GM20431 (cell line): ENCODE data around the gene DST.
"Not testable (repeated sequence)": the region's sequence is repeated elsewhere in the genome, so short reads cannot be mapped to it uniquely, and the experiment has no call there.

ENCODE experiments used
- in situ Hi-C: fragments of 300-500 bp; cut with MseI, MboI; formaldehyde crosslinking; loops from one replicate; pipeline ENCODE4 v1.15.0; 2020; ENCODE audit warnings: low sequenced_read_pairs; ENCODE audit not compliant: unreplicated experiment

DST gene

GRCh38 chr6:56499095-56499494 is 143.6 kb downstream of the DST start:
- in situ Hi-C loops, result no loop called here

- in situ Hi-C loops, result no loop called here
Observed at GRCh38 chr6:56497691-56498090, 145.0 kb downstream of the DST start.

- in situ Hi-C loops, result no loop called here
Observed at GRCh38 chr6:56497240-56497639, 145.4 kb downstream of the DST start.

- in situ Hi-C loops, result not testable (repeated sequence)
Observed at GRCh38 chr6:56496650-56497049, 146.0 kb downstream of the DST start.

- in situ Hi-C loops, result no loop called here
Observed at GRCh38 chr6:56495654-56496053, 147.0 kb downstream of the DST start.

GRCh38 chr6:56491606-56492328 is 150.9 kb downstream of the DST start:
- in situ Hi-C loops, result no loop called here

- in situ Hi-C loops, result no loop called here
Observed at GRCh38 chr6:56490993-56491392, 151.7 kb downstream of the DST start.

- in situ Hi-C loops, result no loop called here
Observed at GRCh38 chr6:56489559-56489958, 153.1 kb downstream of the DST start.

GRCh38 chr6:56488281-56488680 is 154.4 kb downstream of the DST start:
- in situ Hi-C loops, result no loop called here

GRCh38 chr6:56486681-56487080 is 156.0 kb downstream of the DST start:
- in situ Hi-C loops, result no loop called here

GRCh38 chr6:56484669-56485068 is 158.0 kb downstream of the DST start:
- in situ Hi-C loops, result no loop called here

GRCh38 chr6:56483929-56484328 is 158.8 kb downstream of the DST start:
- in situ Hi-C loops, result no loop called here

- in situ Hi-C loops, result no loop called here
Observed at GRCh38 chr6:56482525-56482924, 160.2 kb downstream of the DST start.

GRCh38 chr6:56481957-56482356 is 160.7 kb downstream of the DST start:
- in situ Hi-C loops, result no loop called here

GRCh38 chr6:56480654-56481337 is 161.9 kb downstream of the DST start:
- in situ Hi-C loops, result no loop called here

GRCh38 chr6:56480246-56480645 is 162.4 kb downstream of the DST start:
- in situ Hi-C loops, result no loop called here

GRCh38 chr6:56479381-56479780 is 163.3 kb downstream of the DST start:
- in situ Hi-C loops, result no loop called here

GRCh38 chr6:56478202-56478601 is 164.5 kb downstream of the DST start:
- in situ Hi-C loops, result no loop called here

GRCh38 chr6:56477241-56477640 is 165.4 kb downstream of the DST start:
- in situ Hi-C loops, result no loop called here

- in situ Hi-C loops, result no loop called here
Observed at GRCh38 chr6:56475736-56476457, 166.8 kb downstream of the DST start.

GRCh38 chr6:56474532-56474931 is 168.2 kb downstream of the DST start:
- in situ Hi-C loops, result no loop called here
